Neural progenitor cell (in vitro differentiated cells): ENCODE measurements around the gene LETMD1. TPM values are rescaled to one million over a fixed set of nuclear protein-coding genes. Genes with fewer than 3 reads are reported as not detected.
A peak's percentile ranks its signal among the peaks of the same experiment; 100 is the strongest.

ENCODE experiments used
- DNase-seq: peaks from one replicate; pipeline ENCODE4 v3.0.0-alpha.2; 2016; ENCODE audit warnings: low spot score
- H2AFZ ChIP-seq: fragments of 200-600 bp; sonication (generic); replicated peaks from 2 replicates; pipeline ENCODE4 v1.6.1; 2016; ENCODE audit warnings: antibody characterized with exemption
- H3F3A ChIP-seq: fragments of 200-600 bp; sonication (generic); 2 replicates; pipeline ENCODE4 v1.6.1; 2016; ENCODE audit warnings: antibody characterized with exemption, low read depth
- H3K27ac ChIP-seq: fragments of 200-600 bp; sonication (generic); 2 replicates; pipeline ENCODE4 v1.5.1; 2016; ENCODE audit warnings: mild to moderate bottlenecking
- H3K27me3 ChIP-seq: fragments of 200-600 bp; sonication (generic); 2 replicates; pipeline ENCODE4 v1.6.1; 2016; ENCODE audit warnings: mild to moderate bottlenecking, moderate library complexity
- H3K36me3 ChIP-seq: fragments of 200-600 bp; sonication (generic); 2 replicates; pipeline ENCODE4 v1.5.1; 2016
- H3K4me1 ChIP-seq: fragments of 200-600 bp; sonication (generic); 2 replicates; pipeline ENCODE4 v1.6.1; 2016; ENCODE audit warnings: mixed run types
- H3K4me2 ChIP-seq: fragments of 200-600 bp; sonication (generic); 2 replicates; pipeline ENCODE4 v1.6.1; 2016
- H3K4me3 ChIP-seq: fragments of 200-600 bp; sonication (generic); 2 replicates; pipeline ENCODE4 v1.5.1; 2016
- H3K79me2 ChIP-seq: fragments of 200-600 bp; sonication (generic); 2 replicates; pipeline ENCODE4 v1.6.1; 2016; ENCODE audit warnings: low read depth
- H3K9ac ChIP-seq: fragments of 200-600 bp; sonication (generic); 2 replicates; pipeline ENCODE4 v1.6.1; 2016
- H3K9me3 ChIP-seq: fragments of 200-600 bp; sonication (generic); 2 replicates; pipeline ENCODE4 v1.5.1; 2016; ENCODE audit warnings: low read depth
- H4K20me1 ChIP-seq: fragments of 200-600 bp; sonication (generic); 2 replicates; pipeline ENCODE4 v1.6.1; 2016; ENCODE audit warnings: low read depth
- H3K27ac Mint-ChIP-seq: 3 replicates; pipeline ENCODE4 v1.8.0; 2021; ENCODE audit warnings: mixed read lengths
- H3K27me3 Mint-ChIP-seq: 2 replicates; pipeline ENCODE4 v1.8.0; 2022; ENCODE audit warnings: low read depth, mild to moderate bottlenecking, inconsistent platforms, moderate library complexity, mixed read lengths; ENCODE audit not compliant: insufficient read depth
- H3K36me3 Mint-ChIP-seq: 3 replicates; pipeline ENCODE4 v1.8.0; 2021; ENCODE audit warnings: mixed read lengths
- H3K4me1 Mint-ChIP-seq: 3 replicates; pipeline ENCODE4 v1.8.0; 2021; ENCODE audit warnings: mixed read lengths
- H3K4me3 Mint-ChIP-seq: 3 replicates; pipeline ENCODE4 v1.8.0; 2021; ENCODE audit warnings: mild to moderate bottlenecking, moderate library complexity, mixed read lengths
- H3K9me3 Mint-ChIP-seq: 3 replicates; pipeline ENCODE4 v1.8.0; 2020; ENCODE audit warnings: mixed read lengths
- CTCF ChIP-seq: fragments of 200-600 bp; sonication (generic); IDR thresholded peaks from 2 replicates; pipeline ENCODE4 v1.5.1; 2017; ENCODE audit warnings: antibody characterized with exemption, mild to moderate bottlenecking
- EZH2 ChIP-seq: fragments of 200-600 bp; sonication (generic); IDR thresholded peaks from 2 replicates; pipeline ENCODE4 v1.6.1; 2017; ENCODE audit warnings: antibody characterized with exemption, mild to moderate bottlenecking, moderate library complexity
- EZH2phosphoT487 ChIP-seq: fragments of 200-600 bp; sonication (generic); IDR thresholded peaks from 2 replicates; pipeline ENCODE4 v1.6.1; 2017; ENCODE audit warnings: antibody characterized with exemption
- total RNA-seq: library from RNA; depleted of rRNA; stranded (reverse); fragments of >200 nt; gene quantifications from 2 replicates; pipeline ENCODE4 v1.2.3, GENCODE V29; 2015; ENCODE audit warnings: low replicate concordance

Gene LETMD1
- total RNA-seq, 1 donor from 2014 or later = 40.9 TPM

- Mint-ChIP-seq H3K27ac (peak overlapping the region; percentile 18), H3K36me3 (no peaks in the 10 kb centered on the region), H3K27me3 (peaks cover 4% of the 10 kb centered on the region), H3K4me1 (peaks cover 17% of the 10 kb centered on the region), H3K4me3 (no peak overlapping the region), H3K9me3 (no peaks in the 10 kb centered on the region)
- H4K20me1 ChIP-seq = no peaks in the 10 kb centered on the region
- no peak for DNase-seq
- H3K4me1 ChIP-seq = no peaks in the 10 kb centered on the region
- TF ChIP-seq CTCF = no peak
- no peak for TF ChIP-seq EZH2phosphoT487
- no peak for TF ChIP-seq EZH2
- H3K79me2 ChIP-seq = no peaks in the 10 kb centered on the region
- H3K36me3 ChIP-seq = no peaks in the 10 kb centered on the region
- H3K4me2 ChIP-seq = no peak overlapping the region
- H3K9ac ChIP-seq = no peak overlapping the region
- H3F3A ChIP-seq = peaks cover 3% of the 10 kb centered on the region
- H3K9me3 ChIP-seq = no peaks in the 10 kb centered on the region
- H3K27me3 ChIP-seq = no peaks in the 10 kb centered on the region
- H3K27ac ChIP-seq = no peak overlapping the region
- peak overlapping the region; percentile 20 for H2AFZ ChIP-seq
- no peak overlapping the region for H3K4me3 ChIP-seq
Observed at GRCh38 chr12:51033457-51034089, 14.6 kb upstream of the LETMD1 start.

GRCh38 chr12:51036279-51036678 lies 11.8 kb upstream of the LETMD1 start:
- Histone ChIP-seq H3F3A (peaks cover 3% of the 10 kb centered on the region), H3K9ac (no peak overlapping the region), H4K20me1 (no peaks in the 10 kb centered on the region), H3K4me1 (no peaks in the 10 kb centered on the region), H3K27ac (no peak overlapping the region), H2AFZ (no peak overlapping the region), H3K36me3 (no peaks in the 10 kb centered on the region), H3K79me2 (no peaks in the 10 kb centered on the region), H3K9me3 (no peaks in the 10 kb centered on the region), H3K27me3 (no peaks in the 10 kb centered on the region), H3K4me2 (no peak overlapping the region), H3K4me3 (no peak overlapping the region)
- Mint-ChIP-seq H3K27ac (peak overlapping the region; percentile 37), H3K4me1 (peaks cover 6% of the 10 kb centered on the region), H3K27me3 (peaks cover 2% of the 10 kb centered on the region), H3K9me3 (no peaks in the 10 kb centered on the region), H3K4me3 (no peak overlapping the region), H3K36me3 (no peaks in the 10 kb centered on the region)
- DNase-seq = no peak
- TF ChIP-seq CTCF (no peak), EZH2phosphoT487 (no peak), EZH2 (no peak)

- DNase-seq = peak; percentile 17
- no peak for TF ChIP-seq EZH2
- TF ChIP-seq CTCF = no peak
- no peak for TF ChIP-seq EZH2phosphoT487
- Histone ChIP-seq H3K27ac (no peak overlapping the region), H4K20me1 (no peaks in the 10 kb centered on the region), H3K27me3 (no peaks in the 10 kb centered on the region), H3K4me3 (peak overlapping the region; percentile 72), H3K4me2 (peak overlapping the region; percentile 94), H3K4me1 (peaks cover 12% of the 10 kb centered on the region), H2AFZ (peak overlapping the region; percentile 93), H3K9ac (peak overlapping the region; percentile 34), H3K79me2 (peaks cover 21% of the 10 kb centered on the region), H3K36me3 (no peaks in the 10 kb centered on the region), H3F3A (peaks cover 6% of the 10 kb centered on the region), H3K9me3 (no peaks in the 10 kb centered on the region)
- Mint-ChIP-seq H3K27me3 (peaks cover 2% of the 10 kb centered on the region), H3K4me1 (peaks cover 19% of the 10 kb centered on the region), H3K36me3 (peaks cover 4% of the 10 kb centered on the region), H3K27ac (peak overlapping the region; percentile 96), H3K9me3 (no peaks in the 10 kb centered on the region), H3K4me3 (peak overlapping the region; percentile 91)
Observed at GRCh38 chr12:51048661-51049251, 629 bp downstream of the LETMD1 start.
